Activated CD4-positive, alpha-beta T cell treated with anti-CD3 and anti-CD28 coated beads, Interleukin-2, amount 50 U/mL, for 24 hours (primary cell): ENCODE data around the gene SUPT16H.
"Not testable (repeated sequence)": the region's sequence is repeated elsewhere in the genome, so short reads cannot be mapped to it uniquely, and the experiment has no call there.

Source experiments
- DNase-seq, 2 donors: peaks; one replicate each; pipeline ENCODE4 v3.0.0-alpha.2; 2020; ENCODE audit warnings: low read depth in 1 of 2, low spot score in 1 of 2

Gene SUPT16H

GRCh38 chr14:21302836-21303140, 81.0 kb downstream of the SUPT16H start:
- DNase-seq: not testable (repeated sequence)

- no peak for DNase-seq
These were observed 81.6 kb downstream of the SUPT16H start for GRCh38 chr14:21302013-21302835.
